ENCODE measurements around the gene SSUH2. TPM values are rescaled to one million over a fixed set of nuclear protein-coding genes. Genes with fewer than 3 reads are reported as not detected.

Gene SSUH2
- total RNA-seq, 1 experiment from 2014 or later, result 0.40 TPM

GRCh38 chr3:8579943-8580342 lies 64.7 kb downstream of the SSUH2 start:
- no peak for DNase-seq (ENCODE audit: low read depth)

DNA sequence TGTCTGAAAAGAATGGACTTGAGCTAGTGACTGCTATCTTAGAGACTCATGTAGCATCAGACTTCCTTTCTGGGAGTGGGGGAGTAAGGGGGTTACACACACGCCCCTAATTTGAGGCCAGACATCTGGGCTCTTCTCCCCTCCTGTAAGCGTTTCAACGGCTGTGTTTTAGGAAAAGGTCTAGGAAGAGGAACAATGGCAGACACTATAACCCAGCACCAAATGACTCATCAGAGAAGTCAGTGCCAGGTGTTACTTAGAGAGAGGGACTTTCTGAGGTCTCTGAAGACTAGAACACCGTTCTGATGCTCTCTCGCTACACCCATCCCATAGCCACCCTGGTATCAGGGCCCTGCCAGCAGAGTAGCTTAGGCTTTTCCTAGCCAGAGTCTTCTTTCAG lies 65.5 kb downstream of the SSUH2 start:
- DNase-seq (ENCODE audit: low read depth), result peak; percentile 12

DNA sequence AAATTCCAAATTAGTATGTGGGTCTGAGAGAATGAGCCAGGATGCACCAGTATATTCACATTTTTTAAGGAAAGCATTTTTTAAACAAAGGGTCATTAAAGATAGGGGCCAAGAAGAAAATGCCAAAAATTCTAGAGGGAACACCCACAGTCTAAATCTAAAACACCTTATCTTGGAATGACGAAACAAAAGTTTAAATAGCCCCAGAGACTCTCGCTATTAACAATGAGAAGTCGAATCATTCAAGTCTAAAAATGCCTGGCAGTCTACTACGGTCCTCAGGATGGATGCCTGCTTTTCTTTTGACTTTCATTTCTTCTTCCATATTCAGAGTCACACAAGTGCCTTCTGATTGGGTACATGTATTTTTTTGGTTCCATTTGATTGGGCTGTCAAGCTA lies 66.3 kb downstream of the SSUH2 start:
- no peak for DNase-seq (ENCODE audit: low read depth)

GRCh38 chr3:8576841-8577571 lies 67.6 kb downstream of the SSUH2 start:
- no peak for DNase-seq (ENCODE audit: low read depth)

DNA sequence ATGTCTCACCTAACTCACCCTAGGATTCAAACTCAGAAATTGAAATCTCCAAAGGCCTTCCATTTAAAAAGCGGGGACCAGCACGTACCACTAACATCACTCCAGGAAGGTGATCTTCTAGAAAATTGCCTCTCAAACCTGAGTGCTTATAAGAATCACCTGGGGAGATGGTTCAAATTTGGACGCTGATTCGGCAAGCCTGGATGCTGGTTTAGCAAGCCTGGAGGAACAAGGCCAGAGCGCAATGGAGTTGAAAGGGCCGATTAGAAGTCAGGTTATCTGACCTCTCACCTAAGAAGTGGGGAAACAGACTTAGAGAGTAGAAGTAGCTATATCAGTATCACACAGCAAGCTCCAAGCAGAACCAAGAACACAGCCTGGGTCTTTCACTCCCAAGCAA lies 68.2 kb downstream of the SSUH2 start:
- no peak for DNase-seq (ENCODE audit: low read depth)

DNA sequence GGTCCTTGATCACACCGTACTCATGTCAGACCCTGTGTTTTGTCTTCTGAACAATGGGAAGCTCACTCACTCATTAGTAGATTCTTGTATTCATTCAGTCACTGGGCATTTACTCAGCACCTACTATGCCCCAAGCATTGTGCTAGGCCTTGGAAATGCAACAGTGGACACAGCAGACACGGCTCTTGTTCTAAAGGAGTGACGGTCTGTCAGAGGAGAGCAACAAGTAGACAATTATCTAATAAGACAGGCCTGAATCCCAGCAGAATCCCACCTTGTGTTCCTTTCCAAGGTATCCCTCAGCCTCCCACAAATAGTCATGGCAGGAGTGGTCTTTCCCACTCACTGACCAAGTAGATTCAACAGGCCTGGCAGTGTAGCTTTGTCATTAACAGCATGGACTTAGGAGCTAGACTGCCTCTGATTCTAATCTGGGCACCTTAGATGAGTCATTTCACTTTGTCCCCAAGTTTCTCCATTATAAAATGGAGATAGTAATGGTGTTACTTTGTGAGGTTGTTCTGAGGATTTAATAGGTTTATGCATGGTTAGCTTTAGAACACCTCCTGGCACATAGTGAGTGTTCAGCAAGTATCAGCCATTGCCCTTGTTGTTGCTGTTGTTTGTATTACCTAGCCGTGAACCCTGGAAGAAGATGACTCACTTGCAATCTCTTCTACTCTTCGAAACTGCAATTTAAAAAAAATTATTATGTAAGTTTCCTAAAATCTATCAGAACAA lies 69.1 kb downstream of the SSUH2 start:
- no peak for DNase-seq (ENCODE audit: low read depth)

- DNase-seq (ENCODE audit: low read depth), result no peak
These were observed 69.8 kb downstream of the SSUH2 start for GRCh38 chr3:8574670-8575322.

- no peak for DNase-seq (ENCODE audit: low read depth)
These were observed 70.4 kb downstream of the SSUH2 start for GRCh38 chr3:8574040-8574669.

DNA sequence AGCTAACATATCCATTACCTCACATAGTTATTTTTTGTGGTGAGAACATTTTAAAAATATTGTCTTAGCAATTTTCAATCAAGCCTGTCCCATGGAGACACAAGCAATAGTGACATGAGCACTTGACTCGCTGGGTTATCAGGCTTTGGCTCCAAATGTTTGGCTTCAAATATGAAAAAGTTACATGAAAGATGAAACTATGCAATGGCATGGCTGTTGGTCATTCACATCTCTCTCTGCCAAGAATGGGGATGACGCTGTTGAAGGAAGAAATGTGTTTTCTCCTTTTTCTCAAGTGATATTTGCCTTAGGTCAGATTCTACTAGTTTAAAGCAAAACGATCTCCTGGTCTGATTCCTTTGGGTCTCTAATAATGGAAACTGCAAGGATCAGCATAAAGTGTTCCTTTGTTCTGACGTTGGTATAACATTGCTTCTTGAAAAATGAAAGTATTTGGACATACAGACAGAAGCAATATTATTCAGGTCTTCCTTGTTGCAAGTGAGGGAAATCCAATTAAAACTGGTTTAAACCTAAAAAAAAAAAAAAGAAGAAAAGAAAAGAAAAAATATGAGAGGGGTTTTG lies 71.2 kb downstream of the SSUH2 start:
- no peak for DNase-seq (ENCODE audit: low read depth)

DNA sequence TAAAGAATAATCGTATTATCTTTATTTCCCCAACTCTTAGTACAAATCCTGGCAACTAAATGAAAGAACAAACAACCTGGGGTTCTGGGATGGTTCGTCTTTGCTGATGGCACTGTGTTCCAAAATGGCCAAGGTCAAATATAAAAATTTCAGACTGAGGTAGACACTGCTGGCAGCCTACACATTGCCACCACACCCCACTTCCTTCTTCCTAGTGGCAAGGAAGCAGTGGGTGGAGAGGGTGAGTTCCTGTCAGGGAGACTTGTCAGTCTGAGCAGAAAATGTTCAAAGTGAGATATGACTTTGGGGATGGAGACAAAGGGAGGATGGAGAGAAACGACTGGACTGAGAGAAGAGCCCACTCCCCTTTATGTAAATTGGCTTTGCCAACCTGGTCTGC lies 73.3 kb downstream of the SSUH2 start:
- DNase-seq (ENCODE audit: low read depth), result no peak

Other genes with a start within 250 kb of the SSUH2 start
- 14.5 and 18.7 TPM in 2 replicates for gene LMCD1, start 143.0 kb downstream of the SSUH2 start, total RNA-seq (2014; rRNA removed; shearing (Covaris generic))
- not detected in 2 replicates for gene CAV3, start 89.0 kb upstream of the SSUH2 start, total RNA-seq (2014; rRNA removed; shearing (Covaris generic))
- 0.63 and 2.0 TPM in 2 replicates for gene OXTR, start 124.8 kb upstream of the SSUH2 start, total RNA-seq (2014; rRNA removed; shearing (Covaris generic))